NCI-H82 (cell line): ENCODE measurements around the gene LRFN2.

Source experiments
- DNase-seq: peaks from one replicate; lab custom pipeline; 2025; lab: John Stamatoyannopoulos, UW

Gene LRFN2

DNA sequence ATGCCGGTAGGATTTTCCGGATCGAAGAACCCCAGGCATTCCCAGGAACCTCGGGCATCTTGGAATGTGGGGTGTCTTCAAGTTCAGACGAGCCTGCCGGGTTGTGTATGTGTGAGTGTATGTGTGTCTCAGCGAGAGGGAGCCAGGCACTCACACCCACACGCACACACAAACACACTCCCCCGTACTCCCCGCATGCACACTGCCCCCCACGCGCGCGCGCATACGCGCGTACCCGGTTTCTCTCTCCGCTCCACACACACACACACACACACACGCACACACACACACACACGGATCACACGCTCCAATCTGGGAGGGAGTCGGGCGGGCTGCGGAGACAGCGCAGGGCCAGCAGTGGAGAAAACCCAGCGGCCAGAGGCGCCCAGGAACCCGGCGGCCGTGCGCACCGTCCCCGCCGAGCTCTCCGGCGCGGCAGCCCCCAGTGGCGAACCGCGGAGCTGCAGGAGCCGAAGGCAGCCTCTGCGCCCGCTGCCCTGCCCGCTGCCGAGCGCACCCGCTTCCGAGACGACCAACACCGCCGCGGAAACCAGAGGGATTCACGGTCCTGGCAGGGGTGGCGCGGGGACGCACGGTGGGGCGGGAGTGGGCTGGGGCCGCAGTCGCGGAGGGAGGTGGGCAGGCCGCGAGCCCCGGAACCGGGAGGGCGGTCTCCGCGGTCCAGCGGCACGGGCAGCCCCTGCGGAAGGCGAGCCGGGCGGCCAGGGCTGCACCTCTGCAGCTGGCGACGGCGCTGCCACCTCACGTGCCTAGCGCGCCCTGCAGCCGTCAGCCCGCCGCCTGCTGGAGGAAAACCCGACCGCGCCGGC, at the start of gene LRFN2:
TSS of gene LRFN2 (minus strand) at position 125 of the 830 bp plus-strand sequence.
- peak; percentile 90 for DNase-seq

DNA sequence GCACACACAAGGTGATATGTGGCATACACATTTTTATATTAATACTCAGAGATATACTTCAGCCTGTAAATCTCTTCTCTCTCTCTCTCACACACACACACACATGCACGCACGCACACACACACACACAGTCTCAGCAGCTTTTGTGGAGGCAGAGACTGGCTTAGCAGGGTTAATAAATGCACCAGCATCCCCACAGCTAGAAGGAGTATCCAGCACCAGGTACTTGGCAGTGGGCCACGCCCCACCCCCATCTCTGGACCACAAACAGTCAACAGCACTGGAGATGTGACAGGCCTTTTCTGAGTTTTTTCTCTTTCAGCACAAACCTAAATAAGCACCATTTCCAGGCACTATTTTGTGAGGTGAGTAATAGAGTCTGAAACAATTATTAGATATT, 47.3 kb upstream of the LRFN2 start:
- DNase-seq, result peak; percentile 64

DNA sequence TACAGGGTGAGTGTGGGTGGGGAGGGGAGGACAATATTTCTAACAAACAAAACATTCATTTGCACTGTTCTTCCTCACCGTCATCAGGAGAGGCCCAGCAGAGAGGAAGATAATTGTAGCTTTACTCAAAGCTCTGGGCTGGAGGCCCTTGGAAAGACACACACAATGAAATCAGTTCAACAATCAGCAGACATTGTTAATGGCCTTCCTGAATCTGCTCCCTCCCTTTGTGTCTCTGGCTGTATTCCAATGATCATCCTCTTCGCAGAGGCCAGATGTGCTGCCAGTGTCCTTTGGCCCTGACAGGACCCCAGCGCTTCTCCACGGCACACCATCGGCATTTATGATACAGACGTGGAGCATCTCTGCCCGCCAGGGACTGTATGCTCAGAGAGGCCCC, 44.6 kb upstream of the LRFN2 start:
- no peak for DNase-seq

DNA sequence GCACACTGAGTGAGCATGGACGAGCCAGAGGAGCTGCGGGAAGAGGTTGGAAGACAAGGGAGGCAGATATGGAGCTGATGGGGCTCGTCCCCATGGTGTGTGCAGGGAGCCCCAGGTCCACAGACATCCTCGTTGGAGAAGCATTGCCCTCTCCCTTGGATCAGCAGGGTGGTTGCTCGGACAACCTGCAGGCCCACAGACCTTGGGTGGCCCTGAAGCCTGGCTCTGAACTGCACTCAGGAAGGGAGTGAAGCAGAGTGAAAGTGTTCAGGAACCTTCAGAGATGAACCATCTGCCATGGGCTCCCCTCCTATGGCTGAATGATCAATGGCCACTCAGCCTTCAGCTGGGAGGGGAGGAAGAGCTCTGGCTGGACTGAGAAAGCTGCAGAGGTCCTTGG, 43.3 kb upstream of the LRFN2 start:
- DNase-seq, result no peak

DNA sequence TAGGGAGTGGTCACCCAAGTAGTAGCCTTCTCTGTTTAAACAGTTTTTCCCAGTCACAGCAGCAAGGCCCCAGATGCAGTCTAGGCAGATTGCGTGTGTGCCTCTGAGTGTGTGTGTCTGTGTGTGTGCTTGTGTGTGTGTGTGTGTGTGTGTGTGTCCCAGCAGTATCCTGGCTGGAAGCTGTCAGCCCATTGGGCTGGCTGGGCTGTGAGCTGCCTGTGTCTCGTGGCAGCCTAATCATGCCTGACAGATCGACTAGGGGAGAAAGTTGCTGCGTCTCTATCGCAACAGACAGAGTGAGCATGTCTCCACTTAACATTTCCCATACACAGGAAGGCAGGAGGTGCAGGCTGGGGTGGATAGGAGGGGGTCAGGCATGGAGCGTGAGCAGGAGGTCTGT, 42.9 kb upstream of the LRFN2 start:
- DNase-seq, result no peak

DNA sequence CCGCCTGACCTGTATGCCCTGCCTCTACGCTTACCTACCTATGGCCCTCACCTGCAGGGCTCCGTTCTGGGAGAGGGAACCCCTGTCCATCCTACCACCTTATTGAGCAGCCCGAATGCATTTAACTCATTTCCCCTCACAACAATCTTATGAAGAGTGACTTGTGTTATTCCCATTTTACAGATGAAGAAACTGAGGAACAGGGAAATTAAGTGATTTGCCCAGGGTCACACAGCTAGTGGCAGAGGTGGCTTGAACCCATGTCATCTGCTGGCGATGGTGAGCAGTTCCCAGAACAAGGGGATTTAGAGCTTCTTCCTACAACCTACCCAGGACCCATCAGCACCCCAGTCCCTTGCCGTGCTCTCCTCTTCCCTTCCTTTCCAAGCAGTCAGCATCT, 42.3 kb upstream of the LRFN2 start:
- no peak for DNase-seq

DNA sequence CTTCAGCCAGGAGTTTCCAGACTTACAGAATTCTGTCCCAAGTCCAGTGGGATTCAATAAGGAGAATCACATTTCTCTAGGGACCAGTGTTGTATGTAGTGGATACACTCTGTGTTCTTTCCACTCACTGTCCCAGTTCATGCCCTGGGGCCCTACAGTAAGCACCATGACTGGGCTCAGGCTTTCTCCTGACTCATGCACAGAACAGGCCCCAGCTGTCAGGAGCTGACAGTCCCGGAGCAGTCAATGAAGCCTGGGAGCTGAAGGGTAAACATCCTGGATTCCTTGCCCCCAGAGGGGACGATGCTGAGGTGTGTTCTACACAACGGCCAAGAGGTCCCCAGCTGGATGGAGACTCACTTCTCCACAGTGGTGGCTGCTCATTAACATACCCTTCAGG, 40.2 kb upstream of the LRFN2 start:
- no peak for DNase-seq

DNA sequence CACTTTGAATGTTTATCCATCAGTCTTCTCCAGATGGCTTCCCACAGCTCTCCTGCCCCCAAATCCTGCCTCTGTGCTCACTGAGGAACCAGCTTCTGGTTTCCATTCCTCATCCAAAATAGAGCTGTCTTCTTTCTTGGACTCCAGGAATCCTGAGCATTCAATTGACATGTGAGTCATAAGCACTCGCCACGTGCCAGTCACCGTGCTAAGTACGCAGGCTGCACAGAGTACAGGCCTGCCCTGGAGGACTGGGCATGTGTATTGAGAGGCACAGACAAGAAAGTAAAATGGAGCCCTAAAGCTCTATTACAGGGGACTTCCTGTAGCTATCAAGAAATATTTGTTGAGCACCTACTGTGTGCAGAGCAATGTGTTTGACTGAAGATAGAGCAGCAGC, 39.7 kb upstream of the LRFN2 start:
- no peak for DNase-seq

DNA sequence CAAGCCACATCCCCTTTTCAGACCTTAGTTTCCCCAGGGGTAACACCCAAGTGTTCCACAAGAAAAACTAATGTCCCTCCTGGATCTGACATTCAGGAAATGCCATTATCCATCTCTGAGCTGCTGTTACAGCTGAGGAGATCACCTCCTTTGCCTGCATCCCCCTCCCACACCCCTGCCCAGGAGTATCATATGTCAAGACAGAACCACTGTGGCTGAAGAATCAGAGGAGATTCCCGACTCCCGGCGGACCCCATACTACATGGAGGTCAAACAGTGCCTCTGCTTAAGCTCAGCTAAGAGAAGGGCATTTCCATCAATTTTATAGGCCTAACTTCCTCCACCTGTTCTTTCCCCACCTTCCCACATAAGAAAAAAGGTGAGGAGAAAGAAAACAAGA, 36.8 kb upstream of the LRFN2 start:
- DNase-seq, result no peak

DNA sequence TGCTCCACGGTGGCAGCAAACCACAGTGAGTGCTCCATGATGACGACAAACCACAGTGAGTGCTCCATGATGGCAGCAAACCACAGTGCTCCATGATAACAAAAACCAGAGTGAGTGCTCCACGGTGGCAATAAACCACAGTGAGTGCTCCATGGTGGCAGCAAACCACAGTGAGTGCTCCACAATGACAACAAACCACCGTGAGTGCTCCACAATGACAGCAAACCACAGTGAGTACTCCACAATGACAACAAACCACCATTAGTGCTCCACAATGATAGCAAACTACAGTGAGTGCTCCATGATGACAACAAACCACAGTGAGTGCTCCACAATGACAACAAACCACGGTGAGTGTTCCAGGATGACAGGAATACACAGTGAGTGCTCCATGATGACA, 36.0 kb upstream of the LRFN2 start:
- DNase-seq, result no peak

DNA sequence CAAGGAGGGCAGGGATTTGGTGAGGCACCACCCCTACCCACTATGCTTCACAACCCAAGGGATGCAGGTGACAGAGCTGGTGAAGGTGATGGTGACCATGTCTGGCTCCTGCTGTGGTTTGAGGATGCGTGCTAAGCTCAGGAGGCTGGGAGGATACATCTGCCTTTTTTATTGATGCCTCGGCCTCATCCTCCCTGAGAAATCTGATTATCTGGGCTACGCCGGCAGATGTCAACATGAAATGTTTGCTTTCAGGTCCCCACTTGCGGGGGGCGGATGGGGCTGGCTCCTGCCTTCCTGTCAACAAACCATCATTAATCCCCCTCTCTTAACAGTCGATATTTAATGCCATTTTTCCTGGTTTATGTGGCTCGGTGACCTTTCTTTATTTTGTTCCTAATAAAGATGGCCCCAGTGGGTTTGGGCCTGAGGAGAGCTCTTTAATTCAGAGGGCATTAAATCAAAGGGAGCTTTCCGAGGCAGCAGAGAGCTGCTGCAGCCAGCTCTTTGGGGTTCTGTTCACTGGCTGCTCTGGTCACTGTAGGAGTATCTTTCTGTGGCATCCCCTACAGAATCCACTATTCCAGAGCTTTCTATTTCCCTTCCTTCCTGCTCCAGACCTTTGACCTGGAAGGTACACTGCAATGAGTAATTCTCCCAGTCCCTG, 33.5 kb upstream of the LRFN2 start:
- DNase-seq, result peak; percentile 97

DNA sequence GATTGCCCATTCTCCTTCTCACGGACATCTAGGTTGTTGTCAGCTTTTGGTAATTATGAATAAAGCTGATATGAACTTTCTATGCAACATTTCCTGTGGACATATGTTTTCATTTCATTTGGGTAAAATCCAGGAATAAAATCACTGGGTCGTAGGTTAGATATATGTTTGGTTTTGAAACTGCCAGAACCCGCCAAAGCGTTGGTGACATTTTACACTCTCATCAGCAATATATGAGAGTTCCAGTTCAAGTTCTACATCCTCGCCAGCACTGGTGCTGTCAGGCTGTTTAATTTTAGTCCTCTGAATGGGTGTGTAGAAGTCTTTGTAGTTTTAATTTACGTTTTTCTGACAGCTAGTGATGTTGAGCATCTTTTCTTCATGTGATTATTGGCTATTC, 27.5 kb upstream of the LRFN2 start:
- no peak for DNase-seq

DNA sequence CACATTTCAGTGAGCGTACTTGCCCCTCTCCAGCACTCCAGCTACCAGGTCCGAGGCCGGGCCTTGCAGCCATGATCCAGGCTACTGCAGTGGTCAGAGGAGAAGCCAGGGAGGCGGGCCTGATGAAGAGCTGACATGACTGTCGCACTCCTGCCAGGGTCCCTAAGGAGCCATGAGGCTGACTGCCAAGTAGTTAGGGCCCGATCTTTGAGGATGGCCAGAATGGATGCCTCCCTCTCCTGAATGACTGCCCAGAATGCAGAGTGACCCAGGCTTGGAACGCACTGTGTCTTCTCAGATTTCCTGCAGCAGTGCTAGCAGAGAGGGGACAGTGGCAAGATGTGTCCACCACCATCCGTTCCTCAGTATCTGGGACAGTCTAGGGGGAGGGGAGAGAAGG, 24.7 kb upstream of the LRFN2 start:
- no peak for DNase-seq

DNA sequence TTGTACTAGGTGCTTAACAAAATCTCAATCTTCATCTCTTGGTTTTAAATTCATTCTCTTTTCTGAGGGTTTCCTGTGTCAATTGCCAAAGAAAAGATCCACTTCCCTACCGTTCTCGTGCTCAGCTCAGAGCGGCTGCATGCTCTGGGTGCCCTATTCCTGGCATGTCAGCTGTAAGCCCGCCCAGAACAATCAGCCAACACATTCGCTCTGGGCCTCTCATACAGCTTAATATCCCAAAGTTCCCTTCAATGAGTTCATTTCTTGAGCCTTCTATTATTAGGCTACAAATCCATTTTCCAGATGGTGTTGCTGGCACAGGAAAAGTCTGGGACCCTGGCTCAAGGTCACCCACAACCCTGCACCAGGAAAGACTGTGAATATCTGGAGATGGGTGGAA, 24.3 kb upstream of the LRFN2 start:
- DNase-seq, result no peak

DNA sequence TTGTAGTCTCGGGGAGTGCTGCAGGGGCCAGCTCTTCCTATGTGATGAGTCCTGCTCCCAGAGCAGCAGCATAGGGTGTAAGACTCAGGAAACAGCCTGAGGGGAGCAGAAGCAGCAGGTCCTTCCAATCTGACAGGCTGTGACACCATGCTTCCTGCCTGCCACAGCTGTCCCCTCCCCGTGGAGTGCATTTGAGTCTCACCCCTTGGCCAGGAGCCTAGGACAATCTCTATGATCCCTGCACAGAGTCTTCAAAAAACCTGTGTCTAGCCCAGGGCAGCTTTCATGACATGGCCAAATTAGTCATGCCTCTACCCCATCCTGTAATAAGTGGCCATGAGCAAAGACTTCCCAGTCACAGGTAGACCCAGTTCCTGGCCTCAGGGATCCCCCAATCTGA, 23.1 kb upstream of the LRFN2 start:
- no peak for DNase-seq

DNA sequence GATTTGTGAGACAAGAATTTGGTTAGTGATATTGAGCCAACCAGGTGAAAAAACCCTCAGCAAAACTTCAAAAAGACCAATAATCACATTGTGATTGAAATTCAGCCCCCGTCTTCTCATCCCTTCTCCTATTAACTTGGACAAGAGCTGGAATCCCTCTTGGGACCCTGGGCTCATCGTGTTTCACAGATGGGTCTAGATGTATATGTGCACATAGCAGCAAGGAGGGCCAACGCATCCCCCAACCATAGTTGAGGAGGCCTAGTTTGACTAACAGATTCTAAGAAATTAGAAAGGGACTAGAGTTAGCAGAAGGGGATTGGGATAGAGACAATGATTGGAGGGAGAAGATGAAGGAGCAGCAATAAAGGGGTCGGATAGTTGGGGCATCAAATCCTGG, 19.8 kb upstream of the LRFN2 start:
- DNase-seq, result no peak

DNA sequence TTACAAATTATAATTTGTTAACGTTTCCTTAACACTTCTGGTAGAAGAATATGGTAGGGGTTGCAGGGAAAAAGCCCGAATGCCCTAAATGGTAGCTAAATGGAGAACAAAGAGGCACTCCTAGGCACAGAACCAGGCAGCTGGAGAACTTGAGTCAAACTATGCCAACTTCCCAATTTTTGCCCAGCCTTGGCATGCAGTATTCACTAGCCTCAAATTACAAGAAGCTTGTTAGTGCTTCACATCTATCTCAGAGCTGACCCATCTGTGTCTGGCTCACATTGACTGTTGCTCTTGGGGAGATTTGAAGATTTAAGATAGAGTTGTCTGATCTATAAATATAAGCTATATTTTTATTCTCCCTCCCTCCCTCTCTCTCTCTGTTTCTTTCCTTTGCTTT, 19.4 kb upstream of the LRFN2 start:
- no peak for DNase-seq

DNA sequence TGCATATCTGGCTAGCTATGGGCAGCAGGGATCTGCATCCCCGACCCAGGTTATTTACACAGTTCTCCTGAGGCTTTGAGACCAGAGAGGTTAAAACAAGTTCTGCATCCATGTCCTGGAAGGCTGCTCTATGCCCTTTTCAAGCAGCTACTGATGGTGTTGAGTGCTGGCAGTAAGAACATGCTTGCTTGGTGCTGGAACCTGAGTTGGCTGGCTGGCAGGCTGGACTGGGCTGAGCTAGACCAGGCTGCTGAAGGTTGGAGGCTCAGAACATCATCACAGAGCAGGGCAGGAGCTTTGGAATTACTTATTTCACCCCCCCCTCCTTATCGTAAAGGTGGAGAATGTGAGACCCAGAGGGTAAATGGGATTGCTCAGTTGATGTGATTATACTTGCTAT, 16.9 kb upstream of the LRFN2 start:
- DNase-seq, result no peak

DNA sequence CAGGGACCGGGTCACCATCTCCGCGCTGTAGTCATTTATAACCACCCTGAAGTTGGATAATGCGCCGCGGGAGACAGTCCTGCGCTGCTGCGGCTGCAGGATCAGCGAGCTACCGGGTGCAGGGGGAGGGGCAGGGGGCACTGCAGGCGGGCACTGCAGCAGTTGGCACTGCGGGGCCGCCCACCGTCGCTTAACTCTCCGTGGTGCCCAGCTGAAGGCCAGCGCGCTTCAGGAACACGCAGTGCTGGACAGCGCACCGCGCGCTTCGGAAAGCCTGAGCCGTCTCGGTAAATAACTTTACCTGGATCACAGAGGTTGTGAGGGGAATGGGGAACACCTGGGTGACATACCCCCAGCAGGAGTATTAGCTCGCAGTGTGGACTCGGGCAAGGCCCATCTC, 12.4 kb upstream of the LRFN2 start:
- DNase-seq, result no peak

DNA sequence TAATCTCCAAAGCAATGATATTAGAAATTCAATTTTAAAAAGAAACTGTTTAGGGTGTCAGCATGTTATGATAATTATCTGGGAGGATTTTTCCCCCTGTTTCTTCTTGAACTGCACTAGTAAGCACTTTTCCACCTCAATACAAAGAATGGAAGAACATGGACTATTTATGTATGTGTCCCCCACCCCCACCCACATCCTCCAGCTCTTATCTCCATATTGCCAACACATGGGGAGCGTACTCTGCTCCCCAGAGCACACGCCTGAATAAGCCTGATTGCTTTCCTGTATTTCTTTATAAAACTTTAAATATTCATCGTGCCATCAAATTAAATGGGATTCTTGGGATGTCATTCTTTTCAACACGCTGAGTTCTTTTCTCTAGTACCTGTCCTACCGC, 11.4 kb upstream of the LRFN2 start:
- no peak for DNase-seq

DNA sequence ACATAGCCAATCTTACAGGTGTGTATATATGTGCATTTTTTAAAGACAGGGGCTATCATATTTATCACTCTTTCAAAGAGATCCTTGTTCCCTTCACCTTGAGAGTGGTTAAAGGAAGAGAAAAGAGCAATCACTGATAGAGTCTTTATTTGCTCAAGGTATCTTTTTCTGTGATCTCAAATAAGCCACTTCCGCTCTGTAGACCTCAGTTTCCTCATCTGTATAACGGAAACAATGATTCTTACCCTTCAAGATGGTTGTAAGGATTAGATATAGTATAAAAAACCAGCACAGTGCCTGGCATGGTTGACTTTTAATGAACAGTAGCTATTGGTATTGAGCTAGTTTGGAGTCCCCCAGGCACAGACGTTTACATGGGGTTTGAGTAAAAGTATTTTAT, 10.1 kb upstream of the LRFN2 start:
- DNase-seq, result no peak

DNA sequence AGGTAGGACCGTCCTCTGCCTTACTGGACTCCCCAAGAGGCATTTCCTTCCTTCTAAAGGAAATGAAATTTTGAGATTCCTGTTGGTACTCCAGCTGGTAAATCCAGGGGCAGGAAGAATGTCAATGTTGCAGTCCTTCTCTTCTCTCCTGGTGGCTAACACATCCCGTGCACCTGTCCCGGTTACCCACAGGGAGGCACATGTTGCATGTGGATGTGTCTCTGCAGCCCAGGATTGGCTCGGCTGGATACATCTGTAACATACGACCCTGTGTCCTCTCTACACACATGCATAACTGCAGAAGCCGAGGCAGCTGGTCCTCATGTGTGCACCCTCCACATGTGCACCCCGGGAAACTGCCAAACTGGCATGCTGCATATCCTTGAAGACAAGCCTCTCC, 1.3 kb upstream of the LRFN2 start:
- peak; percentile 44 for DNase-seq

DNA sequence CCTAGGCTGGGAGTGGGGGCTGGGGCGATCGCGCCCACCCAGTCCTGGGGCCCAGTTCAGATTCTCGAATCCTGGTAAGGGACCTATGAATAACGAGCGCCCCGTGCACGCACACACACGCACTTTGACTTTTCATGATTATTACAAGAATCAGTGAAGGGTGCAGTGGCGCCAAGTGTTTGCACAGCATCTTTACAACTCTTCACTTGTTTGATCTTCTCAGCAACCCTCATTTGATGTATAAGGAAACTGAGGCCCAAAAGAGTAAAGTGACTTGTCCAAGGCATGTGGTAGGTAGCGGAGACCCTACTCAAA, 863 bp upstream of the LRFN2 start:
- DNase-seq, result no peak
